GM21390 (cell line): Measurements from ENCODE around the gene MSH4.
"Not testable (repeated sequence)": the region's sequence is repeated elsewhere in the genome, so short reads cannot be mapped to it uniquely, and the experiment has no call there.

Source experiments
- ATAC-seq: cut with Tn5 transposase; IDR thresholded peaks from one replicate; pipeline ENCODE4 v1.9.1; 2021; ENCODE audit not compliant: unreplicated experiment

Gene MSH4

DNA sequence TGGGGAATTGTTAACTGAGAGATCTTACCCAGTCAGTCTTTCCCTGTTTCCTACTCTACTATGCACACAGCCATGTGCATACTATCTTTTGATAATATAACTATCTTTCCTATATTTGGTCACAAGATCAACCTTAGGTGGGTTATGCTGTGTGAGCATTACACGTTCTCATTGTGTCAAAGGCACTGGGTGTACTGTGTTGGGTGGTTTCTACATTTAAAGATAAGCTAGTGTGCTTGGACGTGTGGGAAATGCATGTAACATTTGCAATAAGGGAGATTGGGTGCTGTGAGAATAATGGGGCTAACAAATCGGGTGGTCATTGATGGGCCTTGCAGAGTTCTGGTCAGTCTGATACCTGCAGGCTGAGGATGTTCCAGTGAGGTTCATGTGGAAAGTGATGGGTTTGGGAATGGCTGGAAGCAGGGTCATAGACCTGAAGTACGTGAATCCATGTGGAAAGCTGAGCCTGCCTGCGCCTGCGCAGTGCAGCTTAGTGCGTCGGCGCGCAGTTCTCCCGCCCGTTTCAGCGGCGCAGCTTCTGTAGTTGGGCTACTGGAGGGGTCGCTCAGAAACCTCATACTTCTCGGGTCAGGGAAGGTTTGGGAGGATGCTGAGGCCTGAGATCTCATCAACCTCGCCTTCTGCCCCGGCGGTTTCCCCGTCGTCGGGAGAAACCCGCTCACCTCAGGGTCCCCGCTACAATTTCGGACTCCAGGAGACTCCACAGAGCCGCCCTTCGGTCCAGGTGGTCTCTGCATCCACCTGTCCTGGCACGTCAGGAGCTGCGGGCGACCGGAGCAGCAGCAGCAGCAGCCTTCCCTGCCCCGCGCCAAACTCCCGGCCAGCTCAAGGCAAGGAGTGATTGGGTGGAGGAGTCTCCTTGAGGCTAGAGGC, at the start of gene MSH4:
MSH4 (plus strand) TSS at position 507 of the 897 bp plus-strand sequence; CDS start at position 611, 104 bp downstream.
- no peak for ATAC-seq

DNA sequence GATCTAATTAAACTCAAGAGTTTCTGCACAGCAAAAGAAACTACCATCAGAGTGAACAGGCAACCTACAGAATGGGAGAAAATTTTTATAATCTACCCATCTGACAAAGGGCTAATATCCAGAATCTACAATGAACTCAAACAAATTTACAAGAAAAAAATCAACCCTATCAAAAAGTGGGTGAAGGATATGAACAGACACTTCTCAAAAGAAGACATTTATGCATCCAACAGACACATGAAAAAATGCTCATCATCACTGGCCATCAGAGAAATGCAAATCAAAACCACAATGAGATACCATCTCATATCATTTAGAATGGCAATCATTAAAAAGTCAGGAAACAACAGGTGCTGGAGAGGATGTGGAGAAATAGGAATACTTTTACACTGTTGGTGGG, 39.5 kb upstream of the MSH4 start:
- not testable (repeated sequence) for ATAC-seq

DNA sequence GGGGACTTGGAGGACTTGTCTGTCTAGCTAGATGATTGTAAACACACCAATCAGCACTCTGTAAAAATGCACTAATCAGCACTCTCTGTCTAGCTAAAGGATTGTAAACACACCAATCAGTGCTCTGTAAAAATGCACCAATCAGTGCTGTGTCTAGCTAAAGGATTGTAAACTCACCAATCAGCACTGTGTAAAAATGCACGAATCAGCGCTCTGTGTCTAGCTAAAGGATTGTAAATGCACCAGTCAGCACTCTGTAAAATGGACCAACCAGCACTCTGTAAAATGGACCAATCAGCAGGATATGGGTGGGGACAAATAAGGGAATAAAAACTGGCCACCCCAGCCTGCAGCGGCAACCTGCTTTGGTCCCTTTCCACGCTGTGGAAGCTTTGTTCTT, 38.1 kb upstream of the MSH4 start:
- ATAC-seq = not testable (repeated sequence)

DNA sequence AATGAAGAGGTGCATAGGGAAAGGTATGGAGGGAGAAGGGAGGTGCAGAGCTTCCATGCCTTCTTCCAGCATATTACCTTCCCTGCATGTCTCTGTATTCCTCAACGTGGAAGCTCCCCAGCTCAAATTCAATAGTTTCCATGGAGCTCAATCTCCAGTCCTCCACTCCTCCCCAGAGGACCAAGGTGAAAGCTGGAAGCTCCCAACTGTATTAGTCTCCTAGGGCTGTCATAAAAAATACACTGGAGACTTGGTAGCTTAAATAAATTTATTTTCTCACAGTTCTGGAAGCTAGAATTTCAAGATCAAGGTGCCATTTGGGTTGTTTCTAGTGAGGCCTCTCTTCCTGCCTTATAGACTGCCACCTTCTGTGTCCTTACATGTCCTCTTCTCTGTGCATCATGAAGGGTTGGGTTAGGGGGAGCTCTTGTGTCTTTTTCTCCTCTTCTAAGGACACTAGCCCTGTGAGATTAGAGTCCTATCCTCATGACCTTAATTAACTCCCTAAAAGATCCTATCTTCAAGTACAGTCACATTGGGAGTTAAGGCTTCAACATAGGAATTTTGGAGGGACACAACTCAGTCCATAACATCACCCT, 32.5 kb upstream of the MSH4 start:
- no peak for ATAC-seq

DNA sequence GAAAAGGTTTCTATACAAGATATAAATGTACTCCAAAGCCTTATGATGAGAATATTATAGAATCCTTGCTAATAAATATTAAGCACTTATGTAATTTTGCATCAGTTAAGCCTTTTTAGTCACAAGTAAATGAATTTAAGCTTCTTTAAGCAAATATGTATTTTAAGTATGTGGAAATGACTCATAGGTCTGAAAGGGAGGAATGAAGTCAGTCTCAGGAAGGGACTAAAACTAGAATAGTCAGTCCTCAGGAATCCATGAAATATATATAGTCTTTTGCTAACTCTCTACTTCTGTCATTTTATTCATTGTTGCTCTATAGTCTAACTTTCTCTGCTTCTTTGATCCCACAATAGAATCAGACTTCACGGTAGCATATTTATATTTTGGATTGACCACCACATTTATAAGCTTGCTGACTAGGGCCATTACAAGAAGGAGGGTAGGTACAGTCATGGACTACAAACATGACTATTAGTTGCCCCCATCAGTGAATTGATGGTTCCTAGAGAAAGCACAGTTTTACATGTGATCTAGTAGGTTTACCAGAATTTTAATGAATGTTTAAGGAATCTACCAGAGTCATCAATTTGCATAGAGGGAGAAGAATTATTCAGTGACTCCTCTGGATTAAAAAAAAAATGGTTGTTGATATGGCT, 30.9 kb upstream of the MSH4 start:
- no peak for ATAC-seq

DNA sequence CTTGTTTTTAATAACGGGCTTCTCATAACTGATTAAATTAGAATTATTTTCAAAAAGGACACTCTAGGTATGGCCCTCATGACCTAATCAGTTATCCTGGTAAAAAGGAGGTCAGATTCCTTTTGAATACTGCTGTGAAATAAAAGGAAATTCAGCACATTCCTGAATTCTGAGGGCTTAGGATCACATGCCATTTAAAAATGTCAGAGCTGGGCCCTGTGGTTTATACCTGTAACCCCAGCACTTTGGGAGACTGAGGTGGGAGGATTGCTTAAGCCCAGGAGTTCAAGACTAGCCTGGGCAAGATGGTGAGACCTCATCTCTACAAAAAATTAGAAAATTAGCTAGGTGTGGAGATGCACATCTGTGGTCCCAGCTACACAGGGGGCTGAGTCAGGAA, 28.7 kb upstream of the MSH4 start:
- no peak for ATAC-seq

DNA sequence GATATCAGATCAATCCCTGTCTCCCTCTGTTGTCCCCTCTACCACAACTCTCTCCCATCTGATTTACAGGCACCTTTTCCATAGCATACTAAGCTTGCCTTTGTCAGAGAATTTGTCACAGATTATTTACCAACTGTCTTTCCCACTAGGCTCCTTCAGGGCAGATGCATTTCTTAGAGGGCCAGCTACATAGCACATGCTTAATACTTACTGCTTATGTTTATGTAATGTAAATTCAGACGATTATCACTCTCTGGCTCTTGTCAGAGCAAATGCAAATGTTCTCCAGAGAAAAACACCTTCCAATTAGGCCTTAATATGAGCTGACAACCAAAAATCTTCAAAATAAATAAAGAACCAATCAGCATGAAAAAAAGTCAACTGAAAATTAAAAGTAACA, 25.9 kb upstream of the MSH4 start:
- no peak for ATAC-seq

DNA sequence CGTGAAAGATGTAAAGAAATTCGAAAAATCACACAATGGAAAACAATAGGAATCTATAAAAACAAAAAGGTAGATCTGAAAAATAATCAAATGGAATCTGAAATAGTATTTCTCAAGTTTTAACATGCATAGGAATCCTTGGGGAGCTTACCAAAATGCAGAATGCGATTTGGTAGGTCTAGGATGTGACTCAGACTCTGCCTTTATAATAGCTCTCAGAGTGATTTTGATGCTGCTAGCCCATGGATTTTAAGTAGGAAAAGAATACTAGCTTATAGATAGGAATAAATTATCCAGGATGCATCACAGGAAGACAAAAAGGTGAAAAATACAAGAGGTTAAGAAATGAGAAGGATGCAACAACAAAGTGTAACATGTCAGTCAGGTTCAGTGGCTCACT, 24.7 kb upstream of the MSH4 start:
- ATAC-seq = no peak

DNA sequence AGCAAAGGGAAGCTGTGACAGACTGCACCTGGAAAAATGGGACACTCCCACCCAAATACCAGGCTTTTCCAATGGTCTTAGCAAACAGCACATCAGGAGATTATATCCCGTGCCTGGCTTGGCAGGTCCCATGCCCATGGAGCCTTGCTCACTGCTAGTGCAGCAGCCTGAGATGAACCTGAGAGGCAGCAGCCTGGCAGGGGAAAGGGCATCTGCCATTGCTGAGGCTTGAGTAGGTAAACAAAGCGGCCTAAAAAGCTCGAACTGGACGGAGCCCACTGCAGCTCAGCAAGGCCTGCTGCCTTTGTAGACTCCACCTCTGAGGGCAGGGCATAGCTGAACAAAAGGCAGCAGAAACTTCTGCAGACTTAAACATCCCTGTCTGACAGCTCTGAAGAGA, 18.9 kb upstream of the MSH4 start:
- not testable (repeated sequence) for ATAC-seq

DNA sequence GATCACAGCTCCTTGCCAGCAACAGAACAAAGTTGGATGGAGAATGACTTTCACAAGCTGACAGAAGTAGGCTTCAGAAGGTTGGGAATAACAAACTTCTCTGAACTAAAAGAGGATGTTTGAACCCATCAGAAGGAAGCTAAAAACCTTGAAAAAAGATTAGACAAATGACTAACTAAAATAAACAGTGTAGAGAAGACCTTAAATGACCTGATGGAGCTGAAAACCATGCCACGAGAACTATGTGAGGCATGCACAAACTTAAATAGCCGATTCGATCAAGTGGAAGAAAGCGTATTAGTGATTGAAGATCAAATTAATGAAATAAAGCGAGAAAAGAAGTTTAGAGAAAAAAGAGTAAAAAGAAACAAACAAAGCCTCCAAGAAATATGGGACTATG, 18.0 kb upstream of the MSH4 start:
- not testable (repeated sequence) for ATAC-seq

DNA sequence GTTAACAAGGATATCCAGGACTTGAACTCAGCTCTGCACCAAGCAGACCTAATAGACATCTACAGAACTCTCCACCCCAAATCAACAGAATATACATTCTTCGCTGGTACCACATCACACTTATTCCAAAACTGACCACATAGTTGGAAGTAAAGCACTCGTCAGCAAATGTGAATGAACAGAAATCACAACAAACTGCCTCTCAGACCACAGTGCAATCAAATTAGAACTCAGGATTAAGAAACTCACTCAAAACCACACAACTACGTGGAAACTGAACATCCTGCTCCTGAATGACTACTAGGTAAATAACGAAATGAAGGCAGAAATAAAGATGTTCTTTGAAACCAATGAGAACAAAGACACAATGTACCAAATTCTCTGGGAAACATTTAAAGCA, 16.5 kb upstream of the MSH4 start:
- not testable (repeated sequence) for ATAC-seq

DNA sequence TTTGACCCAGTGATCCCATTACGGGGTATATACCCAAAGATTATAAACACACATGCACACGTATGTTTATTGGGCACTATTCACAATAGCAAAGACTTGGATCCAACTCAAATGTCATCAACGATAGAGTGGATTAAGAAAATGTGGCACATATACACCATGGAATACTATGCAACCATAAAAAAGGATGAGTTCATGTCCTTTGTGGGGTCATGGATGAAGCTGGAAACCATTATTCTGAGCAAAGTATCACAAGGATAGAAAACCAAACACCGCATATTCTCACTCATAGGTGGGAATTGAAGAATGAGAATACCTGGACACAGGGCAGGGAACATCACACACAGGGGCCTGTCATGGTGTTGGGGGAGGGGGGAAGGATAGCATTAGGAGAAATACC, 12.8 kb upstream of the MSH4 start:
- not testable (repeated sequence) for ATAC-seq

DNA sequence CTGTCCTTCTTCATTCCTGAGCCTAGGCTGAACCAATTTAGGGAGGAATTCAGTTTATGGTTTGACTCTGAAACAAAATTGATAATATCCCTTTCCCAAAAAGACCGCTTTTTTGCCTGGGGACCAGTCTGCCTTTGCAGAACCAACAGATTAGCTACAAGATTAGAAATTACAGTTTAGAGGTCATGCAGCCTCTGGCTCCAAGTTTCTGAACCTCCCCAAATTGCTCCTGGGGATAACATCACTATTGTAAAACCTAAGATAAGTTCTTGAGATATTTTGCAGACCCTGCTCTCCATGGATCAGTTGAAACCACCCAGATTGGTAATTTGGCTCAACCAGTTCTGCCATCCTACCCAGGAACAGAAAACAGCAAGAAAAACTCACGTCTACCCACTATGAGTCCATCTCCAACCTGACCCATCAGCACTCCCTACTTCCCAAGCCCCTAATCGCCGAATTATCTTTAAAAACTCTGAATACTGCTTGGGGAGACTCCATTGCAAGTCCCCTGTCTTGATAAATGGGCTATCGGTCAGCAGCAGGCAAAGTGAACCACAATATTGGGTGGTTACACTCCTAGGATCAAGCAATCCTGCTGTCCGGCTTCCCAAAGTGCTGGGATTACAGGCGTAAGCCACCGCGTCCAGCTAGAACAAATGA, 11.2 kb upstream of the MSH4 start:
- peak; percentile 24 for ATAC-seq

DNA sequence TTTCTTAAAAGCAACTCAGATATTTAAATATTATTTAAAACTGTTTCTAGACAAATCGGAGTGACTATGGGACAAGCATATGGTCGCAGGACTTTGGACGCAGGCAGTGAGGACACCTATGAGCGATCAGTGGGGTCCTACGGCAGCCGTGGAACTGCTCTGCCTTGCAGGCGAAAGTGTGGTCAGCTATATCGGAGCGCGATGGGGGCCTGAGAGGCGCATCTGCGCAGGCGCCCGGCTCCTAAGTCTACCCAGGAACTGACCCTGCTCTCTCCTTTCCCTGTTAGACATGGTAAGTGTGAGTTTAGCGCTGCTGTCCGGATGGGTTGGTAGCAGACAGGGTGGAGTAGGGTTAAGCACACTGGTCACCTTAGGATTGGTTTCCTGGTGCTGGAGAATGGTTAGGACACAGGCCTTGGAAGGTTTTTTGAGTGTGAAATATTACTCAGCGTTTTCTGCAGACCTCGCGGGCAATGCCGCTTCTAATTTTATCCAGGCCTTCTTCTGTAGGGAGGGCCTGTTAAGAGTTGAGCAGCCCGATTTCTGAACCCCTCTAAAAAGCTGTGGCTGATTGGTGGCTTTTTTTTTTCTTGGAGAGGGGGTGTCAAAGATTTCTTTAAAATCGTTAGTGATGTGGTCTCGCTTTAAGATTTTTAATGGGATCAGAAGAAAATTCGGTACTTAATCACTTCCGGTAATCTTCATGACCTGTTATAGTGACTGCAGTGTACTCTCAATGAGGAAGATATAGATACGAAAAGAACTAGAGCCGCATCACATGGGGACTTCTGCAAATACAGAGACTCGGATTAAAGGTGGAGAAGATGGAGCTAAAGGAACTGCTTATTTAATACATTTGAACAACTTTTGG, 10.5 kb upstream of the MSH4 start, which contains the start of gene RABGGTB:
RABGGTB (plus strand) TSS at position 274 of the 871 bp plus-strand sequence; CDS start at position 290, 16 bp downstream.
- ATAC-seq = peak; percentile 72

DNA sequence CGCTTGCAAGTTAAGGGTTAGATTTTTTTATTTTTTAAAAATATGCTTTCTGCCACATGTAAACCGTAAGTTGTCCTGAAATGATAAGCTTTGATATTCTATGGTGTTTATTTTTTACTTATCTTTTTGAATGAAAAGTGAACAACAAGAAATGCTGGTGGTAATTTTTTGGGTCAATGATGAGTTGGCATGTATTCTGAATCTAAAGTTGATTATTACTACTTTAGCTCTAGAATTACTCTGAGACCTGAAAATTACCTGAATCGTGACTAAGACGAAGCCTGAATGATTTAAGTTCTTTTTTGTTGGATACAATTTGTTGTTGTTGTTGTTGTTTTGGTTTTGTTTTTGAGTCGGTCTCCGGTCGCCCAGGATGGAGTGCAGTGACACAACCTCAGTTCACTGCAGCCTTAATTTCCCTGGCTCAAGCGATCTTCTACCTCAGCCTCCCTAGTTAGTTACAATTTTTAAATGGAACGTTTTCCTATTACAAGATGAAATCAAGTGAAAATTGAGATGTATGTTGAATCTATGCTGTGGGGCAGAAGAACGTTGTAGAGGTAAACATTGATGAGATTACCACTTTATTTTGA, 9.7 kb upstream of the MSH4 start:
- ATAC-seq = no peak

DNA sequence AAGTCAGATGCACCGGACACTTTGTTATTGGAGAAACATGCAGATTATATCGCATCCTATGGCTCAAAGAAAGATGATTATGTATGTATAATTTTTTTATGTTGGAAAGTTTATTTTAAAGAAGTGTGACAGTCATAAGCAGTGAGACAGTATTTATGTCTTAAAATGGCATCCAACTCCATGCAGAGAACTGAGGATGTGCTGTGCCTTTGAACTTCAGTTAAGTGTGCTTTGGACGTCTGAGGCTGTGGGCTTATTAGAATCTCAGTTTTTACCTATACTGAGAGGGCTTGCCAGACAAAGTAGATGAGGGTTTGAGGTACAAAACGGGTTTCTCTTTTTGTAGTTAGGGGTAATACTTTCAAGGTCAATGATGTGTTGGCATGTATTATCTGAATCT, 9.2 kb upstream of the MSH4 start:
- no peak for ATAC-seq

DNA sequence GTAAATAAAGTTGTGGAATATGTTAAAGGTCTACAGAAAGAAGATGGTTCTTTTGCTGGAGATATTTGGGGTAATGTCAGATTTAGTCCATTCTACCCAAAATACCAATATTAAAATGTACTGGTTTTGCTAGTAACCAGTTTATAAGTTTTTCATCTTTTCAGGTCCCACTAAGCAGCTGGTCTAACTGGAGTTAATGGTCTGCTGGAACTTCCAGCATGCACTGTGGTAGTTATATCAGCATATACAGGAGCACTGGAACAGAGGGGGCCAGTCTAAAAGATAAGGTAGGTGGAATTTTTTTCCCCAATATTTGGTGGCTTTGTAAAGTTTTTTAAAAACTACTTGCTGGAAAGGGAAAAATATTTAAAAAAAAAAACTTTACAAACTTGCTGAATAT, 6.7 kb upstream of the MSH4 start:
- ATAC-seq = no peak

DNA sequence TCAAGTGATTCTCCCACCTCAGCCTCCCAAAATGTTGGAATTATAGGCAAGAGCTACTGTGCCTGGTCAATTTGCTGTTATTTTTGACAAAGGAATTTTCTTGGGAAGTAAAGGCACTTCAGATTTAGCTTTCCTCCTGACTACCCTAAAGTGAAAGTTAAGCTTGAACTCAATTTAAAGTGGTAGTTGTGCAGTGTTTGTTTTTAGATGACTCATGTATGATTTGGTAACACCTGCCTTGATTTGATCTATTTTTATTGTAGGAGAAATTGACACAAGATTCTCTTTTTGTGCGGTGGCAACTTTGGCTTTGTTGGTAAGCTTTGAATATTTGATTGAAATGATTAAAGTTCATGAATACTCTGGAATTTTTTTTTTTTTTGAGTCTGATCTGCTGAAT, 5.7 kb upstream of the MSH4 start:
- no peak for ATAC-seq

DNA sequence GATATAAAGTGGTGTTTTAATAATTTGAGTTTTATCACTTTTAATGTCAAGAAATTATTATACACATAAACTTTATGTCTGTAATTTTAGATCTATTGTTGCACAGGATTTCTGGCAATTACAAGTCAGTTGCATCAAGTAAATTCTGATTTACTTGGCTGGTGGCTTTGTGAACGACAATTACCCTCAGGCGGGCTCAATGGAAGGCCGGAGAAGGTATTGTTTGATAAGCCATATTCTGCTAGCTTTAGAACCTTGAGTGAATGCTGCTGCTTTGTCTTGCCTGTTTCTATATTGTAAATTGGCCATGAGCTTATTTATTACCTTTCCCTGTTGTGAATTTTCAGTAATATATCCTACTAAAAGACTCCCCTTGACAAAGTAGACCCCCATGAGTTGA, 4.6 kb upstream of the MSH4 start:
- ATAC-seq = no peak

DNA sequence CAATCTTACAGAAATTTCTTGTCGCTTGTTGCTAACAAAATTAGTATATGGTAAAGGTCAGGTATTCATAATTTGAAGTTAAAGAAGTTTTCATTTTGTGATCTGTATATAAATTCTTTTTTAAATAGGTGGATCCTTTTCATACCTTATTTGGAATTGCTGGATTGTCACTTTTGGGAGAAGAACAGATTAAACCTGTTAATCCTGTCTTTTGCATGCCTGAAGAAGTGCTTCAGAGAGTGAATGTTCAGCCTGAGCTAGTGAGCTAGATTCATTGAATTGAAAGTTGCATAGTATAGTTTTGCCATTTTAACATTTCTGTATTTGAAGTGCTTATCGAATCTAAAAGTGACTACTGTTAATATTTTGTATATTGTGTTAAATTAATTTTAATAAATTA, 2.3 kb upstream of the MSH4 start:
- no peak for ATAC-seq
